Breast epithelium (tissue), 4 donors: ENCODE measurements around the gene ZNF574. TPM values are rescaled to one million over a fixed set of nuclear protein-coding genes. Genes with fewer than 3 reads are reported as not detected.

ENCODE experiments used
- DNase-seq, 2 donors: peaks; one replicate each; pipeline ENCODE4 v3.0.0-alpha.2; 2019; ENCODE audit warnings: low spot score in 2 of 2
- H3K27ac ChIP-seq, 2 donors: fragments of 200-600 bp; sonication (generic) in 1 of 2; one replicate each; pipeline ENCODE4 v1.5.1; 2016 to 2019; ENCODE audit warnings: mild to moderate bottlenecking in 1 of 2
- H3K27me3 ChIP-seq, 2 donors: fragments of 200-600 bp; sonication (generic) in 1 of 2; one replicate each; pipeline versions ENCODE4 v1.5.1 to v1.6.0; 2017 to 2019; ENCODE audit warnings: control low read depth in 1 of 2, mild to moderate bottlenecking in 1 of 2
- H3K36me3 ChIP-seq: fragments of 200-600 bp; one replicate; pipeline ENCODE4 v1.5.1; 2019
- H3K4me1 ChIP-seq, 2 donors: fragments of 200-600 bp; sonication (generic); one replicate each; pipeline ENCODE4 v1.5.1; 2016 to 2019; ENCODE audit warnings: control low read depth in 1 of 2
- H3K4me3 ChIP-seq, 3 donors: fragments of 200-600 bp; sonication (generic); 1 replicate in 2 of 3; 2 replicates in 1 of 3; pipeline ENCODE4 v1.5.1; 2016 to 2019; ENCODE audit warnings: mild to moderate bottlenecking in 3 of 3, moderate library complexity in 2 of 3
- H3K9me3 ChIP-seq, 2 donors: fragments of 200-600 bp; sonication (generic) in 1 of 2; one replicate each; pipeline ENCODE4 v1.5.1; 2016 to 2019; ENCODE audit warnings: control low read depth in 1 of 2
- CTCF ChIP-seq, 3 donors: fragments of 450-650 bp; IDR thresholded peaks; one replicate each; pipeline ENCODE4 v1.5.1; 2016 to 2017; ENCODE audit warnings: antibody characterized with exemption in 3 of 3, mild to moderate bottlenecking in 3 of 3, moderate library complexity in 3 of 3
- POLR2A ChIP-seq: fragments of 450-650 bp; IDR thresholded peaks from one replicate; pipeline ENCODE4 v1.6.1; 2016; ENCODE audit warnings: antibody characterized with exemption, mild to moderate bottlenecking, moderate library complexity
- POLR2AphosphoS5 ChIP-seq, 3 donors: sonication (generic); formaldehyde crosslinking; IDR thresholded peaks; one replicate each; pipeline ENCODE4 v1.6.1; 2017; ENCODE audit warnings: antibody characterized with exemption in 3 of 3
- intact Hi-C: fragments of 100-400 bp; cut with DNase I; formaldehyde crosslinking; loops from one replicate; pipeline ENCODE4 v1.15.1; 2023; ENCODE audit warnings: low total_unique reads
- total RNA-seq, 3 donors: library from RNA; depleted of rRNA; stranded (reverse); fragments of >200 nt; gene quantifications; one replicate each; pipeline ENCODE4 v1.1.0, GENCODE V29; 2016

ZNF574 gene
- total RNA-seq, 3 donors from 2014 or later: 13.8 to 19.2 (median 15.1) TPM

- Histone ChIP-seq H3K9me3 (no peaks in the 10 kb centered on the region), H3K27ac (peak overlapping the region; percentile 35 to 74), H3K36me3 (no peaks in the 10 kb centered on the region), H3K4me3 (peak overlapping the region in 1 of 3 donors; percentile 19), H3K4me1 (no peaks in the 10 kb centered on the region), H3K27me3 (no peaks in the 10 kb centered on the region)
- intact Hi-C loops: no loop called here
- DNase-seq: no peak
- TF ChIP-seq POLR2AphosphoS5 (IDR thresholded peaks at IDR 0.05) (no peak), POLR2A (no peak), CTCF (IDR thresholded peaks at IDR 0.05) (no peak)
Observed at GRCh38 chr19:42091742-42092141, 15.8 kb downstream of the ZNF574 start.

GRCh38 chr19:42092350-42092749 is 16.4 kb downstream of the ZNF574 start:
- Histone ChIP-seq H3K27me3 (no peaks in the 10 kb centered on the region), H3K4me3 (peak overlapping the region in 1 of 3 donors; percentile 19), H3K9me3 (no peaks in the 10 kb centered on the region), H3K4me1 (no peaks in the 10 kb centered on the region), H3K27ac (peak overlapping the region in 1 of 2 donors; percentile 74), H3K36me3 (no peaks in the 10 kb centered on the region)
- TF ChIP-seq POLR2AphosphoS5 (IDR thresholded peaks at IDR 0.05) (peak in 2 of 3 donors; percentile 19 to 55), POLR2A (no peak), CTCF (IDR thresholded peaks at IDR 0.05) (no peak)
- intact Hi-C loops: no loop called here
- no peak for DNase-seq

- TF ChIP-seq POLR2A (no peak), CTCF (IDR thresholded peaks at IDR 0.05) (no peak), POLR2AphosphoS5 (IDR thresholded peaks at IDR 0.05) (no peak)
- Histone ChIP-seq H3K4me3 (no peak overlapping the region), H3K4me1 (no peaks in the 10 kb centered on the region), H3K27ac (no peak overlapping the region), H3K27me3 (no peaks in the 10 kb centered on the region), H3K36me3 (no peaks in the 10 kb centered on the region), H3K9me3 (no peaks in the 10 kb centered on the region)
- intact Hi-C loops: no loop called here
- no peak for DNase-seq
Observed at GRCh38 chr19:42093505-42093904, 17.5 kb downstream of the ZNF574 start.

GRCh38 chr19:42093926-42094325 is 18.0 kb downstream of the ZNF574 start:
- DNase-seq: no peak
- Histone ChIP-seq H3K9me3 (no peaks in the 10 kb centered on the region), H3K4me1 (no peaks in the 10 kb centered on the region), H3K36me3 (no peaks in the 10 kb centered on the region), H3K4me3 (no peak overlapping the region), H3K27ac (no peak overlapping the region), H3K27me3 (no peaks in the 10 kb centered on the region)
- intact Hi-C loops: no loop called here
- no peak for TF ChIP-seq CTCF (IDR thresholded peaks at IDR 0.05)
- TF ChIP-seq POLR2A: no peak
- TF ChIP-seq POLR2AphosphoS5 (IDR thresholded peaks at IDR 0.05): no peak

GRCh38 chr19:42095142-42095813 is 19.3 kb downstream of the ZNF574 start:
- no peaks in the 10 kb centered on the region for H3K9me3 ChIP-seq
- no peak for DNase-seq
- intact Hi-C loops: no loop called here
- no peaks in the 10 kb centered on the region for H3K27me3 ChIP-seq
- H3K36me3 ChIP-seq: no peaks in the 10 kb centered on the region
- H3K4me3 ChIP-seq: no peak overlapping the region
- no peak overlapping the region for H3K27ac ChIP-seq
- H3K4me1 ChIP-seq: no peaks in the 10 kb centered on the region
- TF ChIP-seq POLR2A (no peak), POLR2AphosphoS5 (IDR thresholded peaks at IDR 0.05) (no peak), CTCF (IDR thresholded peaks at IDR 0.05) (no peak)
